GM19463 (cell line): ENCODE measurements around the gene DCK.
"Not testable (repeated sequence)": the region's sequence is repeated elsewhere in the genome, so short reads cannot be mapped to it uniquely, and the experiment has no call there.

ENCODE experiments used
- ATAC-seq: cut with Tn5 transposase; IDR thresholded peaks from one replicate; pipeline ENCODE4 v1.9.1; 2021; ENCODE audit warnings: mild to moderate bottlenecking, moderate library complexity; ENCODE audit not compliant: unreplicated experiment

Gene DCK

GRCh38 chr4:70999639-71000038 lies 6.2 kb downstream of the DCK start:
- not testable (repeated sequence) for ATAC-seq

GRCh38 chr4:71001363-71001762 lies 7.9 kb downstream of the DCK start:
- not testable (repeated sequence) for ATAC-seq

- peak; percentile 46 for ATAC-seq
These were observed 10.9 kb downstream of the DCK start for GRCh38 chr4:71004281-71004851.

DNA sequence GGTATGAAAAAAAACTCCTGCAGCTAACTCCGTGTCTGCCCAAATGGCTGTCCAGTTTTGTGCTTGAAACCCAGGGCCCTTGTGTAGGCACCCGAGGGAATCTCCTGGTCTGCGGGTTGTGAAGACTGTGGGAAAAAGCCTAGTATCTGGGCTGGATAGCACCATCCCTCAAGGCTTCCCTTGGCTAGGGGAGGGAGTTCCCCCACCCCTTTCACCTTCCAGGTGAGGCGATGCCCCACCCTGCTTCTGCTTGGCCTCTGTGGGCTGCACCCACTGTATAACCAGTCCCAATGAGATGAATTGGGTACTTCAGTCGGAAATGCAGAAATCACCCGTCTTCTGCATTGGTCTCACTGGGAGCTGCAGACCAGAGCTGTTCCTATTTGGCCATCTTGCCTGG lies 11.6 kb downstream of the DCK start:
- ATAC-seq, result not testable (repeated sequence)

DNA sequence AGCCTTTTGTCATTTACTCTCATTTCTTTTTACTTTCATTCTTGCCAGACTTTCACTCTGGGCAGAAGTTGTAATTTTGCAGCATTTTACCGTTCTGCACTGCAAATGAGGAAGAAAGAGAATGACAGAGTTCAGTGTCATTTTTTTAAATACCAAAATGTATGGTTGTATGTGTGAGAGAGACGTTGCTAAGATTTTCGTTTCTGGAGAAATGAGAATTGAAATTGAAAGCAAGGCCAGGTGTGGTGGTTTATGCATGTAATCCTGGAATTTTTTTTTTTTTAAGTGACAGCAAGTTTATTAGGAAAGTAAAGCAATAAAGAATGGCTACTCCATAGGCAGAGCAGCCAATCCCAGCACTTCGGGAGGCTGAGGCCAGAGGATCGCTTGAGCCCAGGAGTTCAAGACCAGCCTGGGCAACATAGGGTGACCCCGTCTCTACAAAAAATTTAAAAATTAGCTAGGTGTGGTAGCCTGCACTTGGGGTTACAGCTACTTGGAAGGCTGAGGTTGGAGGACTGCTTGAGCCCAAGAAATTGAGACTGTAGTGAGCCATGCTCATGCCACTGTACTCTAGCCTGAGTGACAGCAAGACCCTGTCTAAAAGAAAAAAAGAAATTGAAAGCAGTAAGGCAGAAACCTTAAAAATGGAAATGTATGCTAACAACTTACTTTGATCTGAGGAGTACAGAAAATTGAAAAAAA lies 12.9 kb downstream of the DCK start:
- peak; percentile 61 for ATAC-seq

DNA sequence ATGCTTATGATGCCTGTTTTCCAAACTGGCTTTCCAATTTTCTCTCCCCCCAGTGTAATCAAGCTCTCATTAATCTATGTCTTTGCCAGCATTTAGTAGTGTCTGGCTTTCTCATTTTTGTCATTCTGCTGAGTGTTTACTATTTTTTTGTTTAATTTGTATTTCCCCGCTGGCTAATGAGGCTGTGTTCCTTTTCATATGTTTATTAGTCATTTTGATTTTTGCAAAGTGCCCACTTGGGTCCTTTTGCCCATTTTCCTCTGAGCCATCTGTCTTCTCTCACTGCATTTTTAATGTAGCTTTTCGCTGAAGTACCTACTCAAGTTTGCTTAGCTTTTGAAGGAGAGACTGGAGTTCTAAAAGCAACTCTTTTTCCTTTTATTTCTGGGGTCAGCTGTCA lies 14.7 kb downstream of the DCK start:
- ATAC-seq, result no peak

DNA sequence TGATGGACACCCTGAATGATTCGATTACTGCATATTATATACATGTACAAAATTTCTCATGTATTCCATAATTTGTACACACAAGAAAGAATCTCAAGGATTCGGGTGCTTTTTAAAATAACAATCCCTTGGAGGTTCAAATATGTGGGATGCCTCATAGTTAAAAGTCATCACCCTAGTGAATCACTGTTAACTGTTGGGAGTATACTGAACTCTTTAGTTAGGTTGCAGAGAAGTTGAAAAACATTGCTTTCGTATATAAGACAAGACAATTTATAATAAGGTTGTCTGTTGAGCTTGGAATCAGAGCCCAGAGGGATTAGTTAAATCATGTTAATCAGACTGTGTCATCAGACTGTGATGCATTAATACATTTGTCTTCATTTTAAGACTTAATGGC lies 15.6 kb downstream of the DCK start:
- no peak for ATAC-seq

DNA sequence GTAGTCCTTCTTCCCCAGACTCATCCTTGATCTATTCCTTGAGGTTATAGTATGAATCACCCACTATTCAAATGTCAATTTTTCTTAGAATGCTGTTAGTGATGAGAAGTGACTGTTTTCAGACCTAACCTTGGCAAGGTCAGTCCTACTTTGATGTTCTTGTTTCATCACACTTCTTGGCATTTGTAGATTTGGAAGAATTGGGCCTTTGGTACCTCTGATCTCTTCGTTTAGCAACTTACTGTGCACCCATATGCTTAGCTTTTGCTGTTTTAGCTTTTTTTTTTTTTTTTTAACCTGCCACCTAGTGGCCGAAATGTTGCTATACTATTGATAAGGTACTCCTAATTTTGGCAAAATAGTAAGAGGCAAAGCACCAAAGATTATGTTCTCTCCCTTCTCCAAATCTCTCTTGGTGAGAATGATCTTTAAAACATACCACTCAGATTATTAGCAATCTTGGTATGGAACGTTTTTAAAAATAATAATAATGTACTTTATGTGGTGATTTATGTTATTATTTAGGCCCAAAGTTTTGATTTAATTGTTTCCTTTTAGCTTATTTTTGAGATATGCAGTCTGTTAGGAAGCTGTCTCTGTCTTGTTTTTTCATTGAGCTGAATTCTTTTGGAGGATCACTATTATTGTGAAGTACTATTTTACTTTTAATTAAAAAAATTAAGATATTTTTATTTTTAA lies 16.6 kb downstream of the DCK start:
- no peak for ATAC-seq

- no peak for ATAC-seq
These were observed 18.0 kb downstream of the DCK start for GRCh38 chr4:71011451-71011850.

GRCh38 chr4:71017391-71017790 lies 23.9 kb downstream of the DCK start:
- not testable (repeated sequence) for ATAC-seq

GRCh38 chr4:71020611-71021010 lies 27.2 kb downstream of the DCK start:
- no peak for ATAC-seq

DNA sequence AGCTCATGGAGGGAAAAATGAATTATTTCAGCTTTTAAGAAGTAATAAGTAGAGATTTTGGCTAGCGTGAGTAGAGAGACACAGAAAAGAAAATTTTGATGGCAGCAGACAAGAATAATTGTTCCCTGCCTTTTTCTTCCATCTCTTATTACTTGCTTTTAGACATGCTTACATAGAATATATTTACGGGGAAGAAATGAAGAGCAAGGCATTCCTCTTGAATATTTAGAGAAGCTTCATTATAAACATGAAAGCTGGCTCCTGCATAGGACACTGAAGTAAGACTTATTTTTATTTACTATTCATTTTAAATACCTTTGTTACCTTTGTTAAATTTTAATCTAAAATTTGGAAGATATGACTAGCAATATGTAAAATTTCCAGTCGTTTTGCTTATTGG lies 32.2 kb downstream of the DCK start:
- ATAC-seq, result no peak

GRCh38 chr4:71026086-71026485 lies 32.6 kb downstream of the DCK start:
- no peak for ATAC-seq

GRCh38 chr4:71027611-71028010 lies 34.2 kb downstream of the DCK start:
- ATAC-seq, result no peak

DNA sequence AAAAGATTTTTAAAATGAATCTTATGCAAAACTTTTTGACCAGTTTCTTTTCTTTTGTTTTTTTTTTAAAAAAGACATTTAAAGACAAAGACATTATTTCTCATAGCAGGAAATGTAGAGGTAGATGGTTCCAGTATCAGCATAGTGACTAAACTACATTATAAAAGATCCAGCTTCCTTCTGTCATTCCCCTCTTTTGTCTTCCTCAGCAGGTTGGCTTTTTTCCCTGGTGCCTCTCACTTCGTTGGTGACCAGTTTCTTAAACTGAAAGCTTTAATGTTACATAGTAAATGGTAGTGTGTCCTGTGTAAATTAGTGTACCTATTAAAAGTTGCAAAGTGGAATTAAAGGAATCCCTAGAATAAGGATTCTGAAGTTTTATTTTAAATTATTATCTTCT lies 36.1 kb downstream of the DCK start:
- ATAC-seq, result no peak

DNA sequence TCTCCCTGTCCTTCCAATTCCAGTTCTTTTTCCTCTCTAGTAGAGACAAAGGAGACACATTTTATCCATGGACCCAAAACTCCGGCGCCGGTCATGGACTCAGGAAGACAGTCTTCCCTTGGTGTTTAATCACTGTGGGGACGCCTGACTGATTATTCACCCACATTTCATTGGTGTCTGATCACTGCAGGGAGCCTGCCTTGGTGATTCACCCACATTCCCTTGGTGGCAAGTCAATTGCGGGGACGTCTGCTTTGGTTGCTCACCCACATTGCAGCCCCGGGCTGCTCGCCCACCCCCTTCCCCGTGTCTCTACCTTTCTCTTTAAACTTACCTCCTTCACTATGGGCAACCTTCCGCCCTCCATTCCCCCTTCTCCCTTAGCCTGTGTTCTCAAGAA lies 38.7 kb downstream of the DCK start:
- ATAC-seq, result not testable (repeated sequence)

- ATAC-seq, result no peak
These were observed 51.8 kb downstream of the DCK start for GRCh38 chr4:71045256-71045655.

DNA sequence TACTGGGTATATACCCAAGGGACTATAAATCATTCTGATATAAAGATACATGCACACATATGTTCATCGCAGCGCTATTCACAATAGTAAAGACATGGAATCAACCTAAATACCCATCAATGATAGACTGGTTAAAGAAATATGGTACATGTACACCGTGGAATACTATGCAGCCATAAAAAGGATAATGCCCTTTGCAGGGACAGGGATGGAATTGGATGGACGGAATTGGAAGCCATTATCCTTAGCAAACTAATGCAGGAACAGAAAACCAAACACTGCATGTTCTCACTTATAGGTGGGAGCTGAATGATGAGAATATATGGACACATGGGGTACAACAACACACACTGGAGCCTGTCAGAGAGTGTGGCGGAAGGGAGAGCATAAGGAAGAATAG lies 55.9 kb downstream of the DCK start:
- no peak for ATAC-seq

- no peak for ATAC-seq
These were observed 57.4 kb downstream of the DCK start for GRCh38 chr4:71050809-71051208.

- no peak for ATAC-seq
These were observed 58.6 kb downstream of the DCK start for GRCh38 chr4:71052034-71052433.

DNA sequence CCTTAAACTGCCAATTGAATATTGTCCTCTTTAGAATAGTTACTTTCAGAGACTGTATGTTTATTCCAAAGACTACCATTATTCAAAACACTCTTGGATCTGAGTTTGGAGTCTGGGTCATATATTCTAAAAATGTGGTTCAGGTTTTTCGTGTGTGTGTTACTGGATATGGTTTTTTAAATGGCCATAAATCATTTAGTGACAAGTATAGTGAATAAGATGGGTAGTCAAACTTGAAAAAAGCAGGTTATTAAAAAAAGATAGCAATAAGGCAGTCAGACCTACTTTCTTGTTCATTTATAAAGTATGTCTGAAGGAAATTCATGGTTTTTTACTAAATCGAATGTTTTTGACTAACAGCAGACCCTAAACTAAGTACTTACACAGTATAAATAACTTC lies 59.3 kb downstream of the DCK start:
- ATAC-seq, result no peak

DNA sequence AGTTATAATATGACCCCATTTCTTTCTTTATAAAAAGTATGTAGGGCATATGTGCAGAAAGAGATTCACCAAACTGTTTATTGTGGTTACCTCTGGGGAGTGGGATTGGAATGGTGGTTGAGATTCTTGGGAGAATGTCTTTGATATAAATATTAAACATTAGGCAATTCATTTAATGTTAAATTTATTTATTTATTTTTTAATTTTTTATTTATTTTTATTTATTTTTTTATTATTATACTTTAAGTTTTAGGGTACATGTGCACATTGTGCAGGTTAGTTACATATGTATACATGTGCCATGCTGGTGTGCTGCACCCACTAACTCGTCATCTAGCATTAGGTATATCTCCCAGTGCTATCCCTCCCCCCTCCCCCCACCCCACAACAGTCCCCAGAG lies 60.2 kb downstream of the DCK start:
- ATAC-seq, result not testable (repeated sequence)
